A549 (cell line): ENCODE data around the gene PCDHB11.
"Not testable (repeated sequence)": the region's sequence is repeated elsewhere in the genome, so short reads cannot be mapped to it uniquely, and the experiment has no call there.

Experiments
- CBX2 ChIP-seq: fragments of 200-600 bp; sonication (generic); IDR thresholded peaks from 2 replicates; pipeline ENCODE4 v1.6.1; 2016; ENCODE audit warnings: low read depth, mild to moderate bottlenecking, borderline replicate concordance
- CTCF ChIP-seq: fragments of >200 bp; sonication (Bioruptor Twin); formaldehyde crosslinking; IDR thresholded peaks from 3 replicates; pipeline ENCODE4 v1.5.1; 2016
- HDAC2 ChIP-seq: fragments of 200-600 bp; sonication (generic); IDR thresholded peaks from 2 replicates; pipeline ENCODE4 v1.6.1; 2016
- MAFK ChIP-seq: fragments of 450-650 bp; IDR thresholded peaks from 2 replicates; pipeline ENCODE4 v1.6.1; 2014; ENCODE audit not compliant: partially characterized antibody
- SMC3 ChIP-seq: fragments of >200 bp; sonication (Bioruptor Twin); formaldehyde crosslinking; IDR thresholded peaks from 3 replicates; pipeline ENCODE4 v1.6.1; 2018; ENCODE audit warnings: inconsistent platforms

GRCh38 chr5:141179876-141180275 is 19.6 kb upstream of the PCDHB11 start:
- TF ChIP-seq CTCF, HDAC2, CBX2, SMC3, MAFK: not testable (repeated sequence)
